ENCODE data around the gene GREM1.

DNA sequence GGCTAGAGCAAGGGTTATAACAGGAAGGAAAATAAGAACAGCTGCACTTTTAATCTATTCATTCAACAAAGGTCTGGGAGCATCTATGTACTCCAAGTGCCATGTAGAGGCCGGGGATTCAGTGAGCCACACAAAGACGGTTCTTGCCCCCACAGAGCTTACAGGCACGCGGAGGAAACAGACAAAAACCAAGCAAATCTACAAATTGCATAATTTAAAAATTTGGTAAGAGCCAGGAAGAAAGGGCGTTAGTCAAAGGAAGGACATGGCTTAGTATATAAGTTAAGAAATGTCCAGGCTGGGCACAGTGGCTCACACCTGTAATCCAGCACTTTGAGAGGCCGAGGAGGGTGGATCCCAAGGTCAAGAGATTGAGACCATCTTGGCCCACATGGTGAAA is 10.4 kb upstream of the GREM1 start:
- TF ChIP-seq, protein P1, sequence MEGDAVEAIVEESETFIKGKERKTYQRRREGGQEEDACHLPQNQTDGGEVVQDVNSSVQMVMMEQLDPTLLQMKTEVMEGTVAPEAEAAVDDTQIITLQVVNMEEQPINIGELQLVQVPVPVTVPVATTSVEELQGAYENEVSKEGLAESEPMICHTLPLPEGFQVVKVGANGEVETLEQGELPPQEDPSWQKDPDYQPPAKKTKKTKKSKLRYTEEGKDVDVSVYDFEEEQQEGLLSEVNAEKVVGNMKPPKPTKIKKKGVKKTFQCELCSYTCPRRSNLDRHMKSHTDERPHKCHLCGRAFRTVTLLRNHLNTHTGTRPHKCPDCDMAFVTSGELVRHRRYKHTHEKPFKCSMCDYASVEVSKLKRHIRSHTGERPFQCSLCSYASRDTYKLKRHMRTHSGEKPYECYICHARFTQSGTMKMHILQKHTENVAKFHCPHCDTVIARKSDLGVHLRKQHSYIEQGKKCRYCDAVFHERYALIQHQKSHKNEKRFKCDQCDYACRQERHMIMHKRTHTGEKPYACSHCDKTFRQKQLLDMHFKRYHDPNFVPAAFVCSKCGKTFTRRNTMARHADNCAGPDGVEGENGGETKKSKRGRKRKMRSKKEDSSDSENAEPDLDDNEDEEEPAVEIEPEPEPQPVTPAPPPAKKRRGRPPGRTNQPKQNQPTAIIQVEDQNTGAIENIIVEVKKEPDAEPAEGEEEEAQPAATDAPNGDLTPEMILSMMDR (IDR thresholded peaks at IDR 0.05 in 2 of 3, conservative IDR thresholded peaks at IDR 0.05 in 1 of 3; ENCODE audit: borderline replicate concordance in 1 of 3, insufficient read depth in 1 of 3, low read depth in 2 of 3, low read length in 2 of 3) = no peak
- TF ChIP-seq POLR2A (IDR thresholded peaks at IDR 0.05; ENCODE audit: borderline replicate concordance, extremely low read depth, insufficient read depth, insufficient read length) (no peak), POLR2AphosphoS5 (IDR thresholded peaks at IDR 0.05; ENCODE audit: low read depth, low read length) (no peak), ELF1 (IDR thresholded peaks at IDR 0.05; ENCODE audit: borderline replicate concordance, low read depth) (no peak), ZNF274 (IDR thresholded peaks at IDR 0.05; ENCODE audit: low read depth, low read length) (no peak), SIN3A (IDR thresholded peaks at IDR 0.05; ENCODE audit: low read depth) (no peak), SP1 (IDR thresholded peaks at IDR 0.05; ENCODE audit: low read depth) (no peak), YY1 (IDR thresholded peaks at IDR 0.05; ENCODE audit: extremely low read depth, insufficient replicate concordance, low read depth, low read length) (no peak)
- TF ChIP-seq, protein P2, sequence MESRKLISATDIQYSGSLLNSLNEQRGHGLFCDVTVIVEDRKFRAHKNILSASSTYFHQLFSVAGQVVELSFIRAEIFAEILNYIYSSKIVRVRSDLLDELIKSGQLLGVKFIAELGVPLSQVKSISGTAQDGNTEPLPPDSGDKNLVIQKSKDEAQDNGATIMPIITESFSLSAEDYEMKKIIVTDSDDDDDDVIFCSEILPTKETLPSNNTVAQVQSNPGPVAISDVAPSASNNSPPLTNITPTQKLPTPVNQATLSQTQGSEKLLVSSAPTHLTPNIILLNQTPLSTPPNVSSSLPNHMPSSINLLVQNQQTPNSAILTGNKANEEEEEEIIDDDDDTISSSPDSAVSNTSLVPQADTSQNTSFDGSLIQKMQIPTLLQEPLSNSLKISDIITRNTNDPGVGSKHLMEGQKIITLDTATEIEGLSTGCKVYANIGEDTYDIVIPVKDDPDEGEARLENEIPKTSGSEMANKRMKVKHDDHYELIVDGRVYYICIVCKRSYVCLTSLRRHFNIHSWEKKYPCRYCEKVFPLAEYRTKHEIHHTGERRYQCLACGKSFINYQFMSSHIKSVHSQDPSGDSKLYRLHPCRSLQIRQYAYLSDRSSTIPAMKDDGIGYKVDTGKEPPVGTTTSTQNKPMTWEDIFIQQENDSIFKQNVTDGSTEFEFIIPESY (IDR thresholded peaks at IDR 0.05; ENCODE audit: extremely low read depth, insufficient replicate concordance, low read length) = no peak
- TF ChIP-seq, protein P3, sequence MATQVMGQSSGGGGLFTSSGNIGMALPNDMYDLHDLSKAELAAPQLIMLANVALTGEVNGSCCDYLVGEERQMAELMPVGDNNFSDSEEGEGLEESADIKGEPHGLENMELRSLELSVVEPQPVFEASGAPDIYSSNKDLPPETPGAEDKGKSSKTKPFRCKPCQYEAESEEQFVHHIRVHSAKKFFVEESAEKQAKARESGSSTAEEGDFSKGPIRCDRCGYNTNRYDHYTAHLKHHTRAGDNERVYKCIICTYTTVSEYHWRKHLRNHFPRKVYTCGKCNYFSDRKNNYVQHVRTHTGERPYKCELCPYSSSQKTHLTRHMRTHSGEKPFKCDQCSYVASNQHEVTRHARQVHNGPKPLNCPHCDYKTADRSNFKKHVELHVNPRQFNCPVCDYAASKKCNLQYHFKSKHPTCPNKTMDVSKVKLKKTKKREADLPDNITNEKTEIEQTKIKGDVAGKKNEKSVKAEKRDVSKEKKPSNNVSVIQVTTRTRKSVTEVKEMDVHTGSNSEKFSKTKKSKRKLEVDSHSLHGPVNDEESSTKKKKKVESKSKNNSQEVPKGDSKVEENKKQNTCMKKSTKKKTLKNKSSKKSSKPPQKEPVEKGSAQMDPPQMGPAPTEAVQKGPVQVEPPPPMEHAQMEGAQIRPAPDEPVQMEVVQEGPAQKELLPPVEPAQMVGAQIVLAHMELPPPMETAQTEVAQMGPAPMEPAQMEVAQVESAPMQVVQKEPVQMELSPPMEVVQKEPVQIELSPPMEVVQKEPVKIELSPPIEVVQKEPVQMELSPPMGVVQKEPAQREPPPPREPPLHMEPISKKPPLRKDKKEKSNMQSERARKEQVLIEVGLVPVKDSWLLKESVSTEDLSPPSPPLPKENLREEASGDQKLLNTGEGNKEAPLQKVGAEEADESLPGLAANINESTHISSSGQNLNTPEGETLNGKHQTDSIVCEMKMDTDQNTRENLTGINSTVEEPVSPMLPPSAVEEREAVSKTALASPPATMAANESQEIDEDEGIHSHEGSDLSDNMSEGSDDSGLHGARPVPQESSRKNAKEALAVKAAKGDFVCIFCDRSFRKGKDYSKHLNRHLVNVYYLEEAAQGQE (IDR thresholded peaks at IDR 0.05; ENCODE audit: low read depth) = no peak
- TF ChIP-seq, protein P4, sequence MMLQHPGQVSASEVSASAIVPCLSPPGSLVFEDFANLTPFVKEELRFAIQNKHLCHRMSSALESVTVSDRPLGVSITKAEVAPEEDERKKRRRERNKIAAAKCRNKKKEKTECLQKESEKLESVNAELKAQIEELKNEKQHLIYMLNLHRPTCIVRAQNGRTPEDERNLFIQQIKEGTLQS (IDR thresholded peaks at IDR 0.05) = no peak
- TF ChIP-seq, protein P5, sequence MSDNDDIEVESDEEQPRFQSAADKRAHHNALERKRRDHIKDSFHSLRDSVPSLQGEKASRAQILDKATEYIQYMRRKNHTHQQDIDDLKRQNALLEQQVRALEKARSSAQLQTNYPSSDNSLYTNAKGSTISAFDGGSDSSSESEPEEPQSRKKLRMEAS (IDR thresholded peaks at IDR 0.05) = no peak

All from HCT116 (cell line).